Measurements from ENCODE around the gene HDHD5.
"Not testable (repeated sequence)": the region's sequence is repeated elsewhere in the genome, so short reads cannot be mapped to it uniquely, and the experiment has no call there.

HDHD5 gene

GRCh38 chr22:17155941-17156340 lies 3.1 kb downstream of the HDHD5 start:
- peak; percentile 14 for DNase-seq (ENCODE audit: low read depth)

GRCh38 chr22:17152971-17153370 lies 6.1 kb downstream of the HDHD5 start:
- no peak for DNase-seq (ENCODE audit: low read depth)

- DNase-seq (ENCODE audit: low read depth), result no peak
Observed at GRCh38 chr22:17152340-17152739, 6.7 kb downstream of the HDHD5 start.

- DNase-seq (ENCODE audit: low read depth), result no peak
Observed at GRCh38 chr22:17149076-17149815, 9.8 kb downstream of the HDHD5 start.

- not testable (repeated sequence) for DNase-seq (ENCODE audit: low read depth)
Observed at GRCh38 chr22:17147458-17147857, 11.6 kb downstream of the HDHD5 start.

GRCh38 chr22:17145021-17145680 lies 13.9 kb downstream of the HDHD5 start:
- no peak for DNase-seq (ENCODE audit: low read depth)

- no peak for DNase-seq (ENCODE audit: low read depth)
Observed at GRCh38 chr22:17143826-17144225, 15.3 kb downstream of the HDHD5 start.

GRCh38 chr22:17143101-17143500 lies 16.0 kb downstream of the HDHD5 start:
- no peak for DNase-seq (ENCODE audit: low read depth)

GRCh38 chr22:17140826-17141766 lies 18.0 kb downstream of the HDHD5 start:
- DNase-seq (ENCODE audit: low read depth), result no peak

GRCh38 chr22:17140022-17140421 lies 19.1 kb downstream of the HDHD5 start:
- no peak for DNase-seq (ENCODE audit: low read depth)

- DNase-seq (ENCODE audit: low read depth), result no peak
Observed at GRCh38 chr22:17138513-17138912, 20.6 kb downstream of the HDHD5 start.

- DNase-seq (ENCODE audit: low read depth), result no peak
Observed at GRCh38 chr22:17137861-17138425, 21.1 kb downstream of the HDHD5 start.

- no peak for DNase-seq (ENCODE audit: low read depth)
Observed at GRCh38 chr22:17137170-17137569, 21.9 kb downstream of the HDHD5 start.

- no peak for DNase-seq (ENCODE audit: low read depth)
Observed at GRCh38 chr22:17135153-17135760, 23.8 kb downstream of the HDHD5 start.

- no peak for DNase-seq (ENCODE audit: low read depth)
Observed at GRCh38 chr22:17133137-17133536, 25.9 kb downstream of the HDHD5 start.

- no peak for DNase-seq (ENCODE audit: low read depth)
Observed at GRCh38 chr22:17132112-17132511, 27.0 kb downstream of the HDHD5 start.

- no peak for DNase-seq (ENCODE audit: low read depth)
Observed at GRCh38 chr22:17131686-17132085, 27.4 kb downstream of the HDHD5 start.

- DNase-seq (ENCODE audit: low read depth), result peak; percentile 9
Observed at GRCh38 chr22:17130199-17130598, 28.9 kb downstream of the HDHD5 start.

GRCh38 chr22:17121233-17122195 lies 37.6 kb downstream of the HDHD5 start, which contains the start of gene TMEM121B:
Gene TMEM121B, minus strand, starts transcription at chr22:17121360. Its CDS starts 233 bp downstream, at chr22:17121127.
- DNase-seq (ENCODE audit: low read depth), result peak; percentile 37

GRCh38 chr22:17120711-17121232 lies 38.3 kb downstream of the HDHD5 start:
- DNase-seq (ENCODE audit: low read depth), result no peak

Measured in amniotic epithelial cell (primary cell).